ES-I3 (cell line): ENCODE measurements around the gene KRT36.
A peak's percentile ranks its signal among the peaks of the same experiment; 100 is the strongest.

Experiments used
- H3K36me3 ChIP-seq: 2 replicates; pipeline ENCODE4 v1.6.1; 2013; ENCODE audit warnings: mild to moderate bottlenecking, low read length, control low read depth, moderate library complexity; ENCODE audit not compliant: insufficient read depth
- H3K4me1 ChIP-seq: 2 replicates; pipeline ENCODE4 v1.6.1; 2013; ENCODE audit warnings: mild to moderate bottlenecking, control low read depth, low read length; ENCODE audit not compliant: insufficient read depth
- H3K9ac ChIP-seq: 2 replicates; pipeline ENCODE4 v1.6.1; 2013; ENCODE audit warnings: low read depth, mild to moderate bottlenecking, low read length, moderate library complexity
- H3K9me3 ChIP-seq: 2 replicates; pipeline ENCODE4 v1.6.1; 2013; ENCODE audit warnings: mild to moderate bottlenecking, low read length, moderate library complexity; ENCODE audit not compliant: control insufficient read depth, insufficient read depth

KRT36 gene

GRCh38 chr17:41489531-41489930 lies at the start of gene KRT36:
KRT36 (minus strand) TSS chr17:41489910; CDS start chr17:41489864, 46 bp downstream.
- Histone ChIP-seq H3K36me3 (no peaks in the 10 kb centered on the region), H3K9me3 (no peaks in the 10 kb centered on the region), H3K9ac (no peak within 1 kb of the TSS), H3K4me1 (no peaks in the 10 kb centered on the region; the same call in 1 of the 2 replicates)

GRCh38 chr17:41539071-41539492 lies 49.4 kb upstream of the KRT36 start:
- Histone ChIP-seq H3K4me1 (peaks cover 29% of the 10 kb centered on the region; the same call in 1 of the 2 replicates), H3K9ac (no peak overlapping the region), H3K9me3 (no peaks in the 10 kb centered on the region), H3K36me3 (no peaks in the 10 kb centered on the region)

DNA sequence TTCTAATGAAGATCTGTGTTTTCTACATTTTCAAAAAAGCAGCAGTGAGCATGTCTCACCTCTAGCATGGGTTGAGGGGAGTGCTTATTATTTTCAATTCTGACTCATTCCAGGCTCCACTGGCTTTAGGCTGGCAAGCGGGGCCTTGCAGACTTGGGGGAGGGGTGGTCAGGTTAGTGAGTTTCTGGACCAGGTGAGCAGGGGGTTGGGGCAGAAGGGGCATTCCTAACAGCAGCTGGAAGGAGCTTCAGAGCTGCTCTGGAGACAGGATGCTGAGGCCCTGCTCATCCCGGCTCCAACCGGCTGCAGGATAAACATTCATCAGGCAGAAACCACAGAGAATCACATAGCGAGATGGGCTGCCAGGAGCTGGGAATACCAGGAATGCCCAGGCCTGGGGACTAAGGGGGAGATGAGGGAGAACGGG lies 48.9 kb upstream of the KRT36 start:
- H3K9ac ChIP-seq: no peak overlapping the region
- H3K4me1 ChIP-seq: peaks cover 29% of the 10 kb centered on the region; the same call in 1 of the 2 replicates
- H3K9me3 ChIP-seq: no peaks in the 10 kb centered on the region
- no peaks in the 10 kb centered on the region for H3K36me3 ChIP-seq

- Histone ChIP-seq H3K9ac (no peak overlapping the region), H3K9me3 (no peaks in the 10 kb centered on the region), H3K36me3 (no peaks in the 10 kb centered on the region), H3K4me1 (peaks cover 29% of the 10 kb centered on the region; the same call in 1 of the 2 replicates)
Observed at GRCh38 chr17:41537990-41538389, 48.3 kb upstream of the KRT36 start.

DNA sequence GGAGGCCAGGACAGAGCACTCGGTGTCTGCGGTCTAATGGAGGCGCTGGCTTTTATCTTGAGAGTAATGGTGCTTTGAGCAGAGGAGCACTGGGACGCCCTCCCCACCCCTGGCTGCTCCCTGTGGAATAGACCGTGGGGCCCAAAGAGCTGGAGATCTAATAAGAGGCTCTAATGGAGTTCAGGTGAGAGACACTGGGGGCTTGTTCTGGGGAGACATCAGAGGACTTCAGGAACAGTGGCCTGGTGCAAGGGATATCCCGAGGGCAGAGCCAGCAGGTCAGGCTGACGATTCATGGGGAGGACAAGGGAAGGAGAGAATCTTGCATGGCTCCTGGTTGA lies 47.9 kb upstream of the KRT36 start:
- Histone ChIP-seq H3K9ac (no peak overlapping the region), H3K9me3 (no peaks in the 10 kb centered on the region), H3K36me3 (no peaks in the 10 kb centered on the region), H3K4me1 (peaks cover 29% of the 10 kb centered on the region; the same call in 1 of the 2 replicates)

DNA sequence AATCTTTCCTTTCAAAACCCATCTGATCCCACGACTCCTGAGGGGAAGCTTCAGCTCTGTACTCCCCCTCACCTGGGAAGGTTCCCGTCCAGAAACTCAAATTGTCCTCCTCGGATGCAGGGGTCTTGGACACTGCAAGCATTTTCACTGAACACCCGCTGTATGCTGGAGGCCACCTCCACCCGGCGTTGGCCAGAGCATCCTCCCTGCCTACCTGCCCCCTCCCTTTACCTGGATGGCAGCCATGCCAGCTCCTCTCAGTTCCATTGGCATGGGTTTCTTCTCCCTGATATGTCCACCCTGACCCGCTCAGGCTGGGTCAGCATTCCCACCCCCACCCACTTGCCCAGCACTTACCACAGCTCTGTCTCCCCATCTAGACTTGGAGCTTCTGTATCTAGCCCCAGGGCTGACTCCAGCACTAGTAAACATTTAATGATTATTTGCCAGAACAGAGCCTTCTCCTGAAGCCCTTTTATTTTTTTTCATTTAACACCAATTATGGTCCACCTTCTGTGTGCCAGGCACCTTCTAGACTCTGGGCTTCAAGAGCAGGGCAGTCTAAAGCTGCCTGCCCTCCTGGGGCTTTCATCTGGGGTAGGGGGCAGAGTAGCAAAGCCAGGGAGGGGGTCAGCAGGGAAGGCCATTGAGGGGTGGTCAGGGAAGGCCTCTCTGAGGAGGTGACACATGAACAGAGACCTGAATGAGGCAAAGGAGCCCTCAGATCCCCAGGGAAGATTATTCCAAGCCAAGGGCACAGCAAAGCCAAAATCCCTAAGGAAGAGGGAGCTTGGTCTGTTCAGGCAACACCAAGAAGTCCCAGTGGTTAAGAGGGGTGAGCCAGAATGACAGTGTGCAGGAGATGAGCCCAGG lies 47.3 kb upstream of the KRT36 start:
- Histone ChIP-seq H3K36me3 (no peaks in the 10 kb centered on the region), H3K9me3 (no peaks in the 10 kb centered on the region), H3K9ac (no peak overlapping the region), H3K4me1 (peaks cover 29% of the 10 kb centered on the region; the same call in 1 of the 2 replicates)

DNA sequence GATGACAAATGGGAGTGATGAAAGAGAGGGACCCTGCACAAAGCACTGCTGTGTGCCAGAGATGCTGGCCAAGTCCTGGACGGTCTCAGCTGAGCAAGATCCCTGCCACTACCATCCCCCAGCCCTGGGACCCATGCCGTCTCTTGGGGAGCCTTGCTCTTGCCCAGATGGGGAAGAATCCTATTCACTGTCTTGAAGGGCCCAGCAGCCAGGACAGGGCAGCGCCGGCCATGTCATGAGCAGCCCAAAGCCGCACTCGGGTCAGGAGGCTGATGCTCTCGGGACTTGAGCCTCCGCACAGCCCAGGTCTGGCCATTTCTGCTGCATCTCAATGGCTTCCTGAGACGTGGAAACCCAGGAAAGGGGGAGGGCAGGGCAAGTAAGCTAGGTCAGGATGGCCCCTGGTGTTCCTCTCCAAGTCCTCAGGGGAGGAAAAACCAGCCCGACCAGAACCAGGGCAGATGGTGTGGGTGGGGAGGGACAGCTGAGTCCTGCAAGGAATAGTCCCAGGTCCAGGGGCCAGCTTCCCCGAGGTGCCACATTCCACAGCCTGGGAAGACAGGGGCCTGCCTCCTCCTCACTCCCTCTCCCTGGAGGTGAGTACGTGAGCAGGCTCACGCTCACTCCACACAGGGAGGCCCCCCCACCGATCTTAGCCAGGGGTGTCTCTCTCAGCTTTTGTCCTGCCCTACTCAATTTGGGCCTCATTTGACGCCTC lies 46.2 kb upstream of the KRT36 start:
- Histone ChIP-seq H3K36me3 (no peaks in the 10 kb centered on the region), H3K4me1 (peaks cover 29% of the 10 kb centered on the region; the same call in 1 of the 2 replicates), H3K9ac (no peak overlapping the region), H3K9me3 (no peaks in the 10 kb centered on the region)

DNA sequence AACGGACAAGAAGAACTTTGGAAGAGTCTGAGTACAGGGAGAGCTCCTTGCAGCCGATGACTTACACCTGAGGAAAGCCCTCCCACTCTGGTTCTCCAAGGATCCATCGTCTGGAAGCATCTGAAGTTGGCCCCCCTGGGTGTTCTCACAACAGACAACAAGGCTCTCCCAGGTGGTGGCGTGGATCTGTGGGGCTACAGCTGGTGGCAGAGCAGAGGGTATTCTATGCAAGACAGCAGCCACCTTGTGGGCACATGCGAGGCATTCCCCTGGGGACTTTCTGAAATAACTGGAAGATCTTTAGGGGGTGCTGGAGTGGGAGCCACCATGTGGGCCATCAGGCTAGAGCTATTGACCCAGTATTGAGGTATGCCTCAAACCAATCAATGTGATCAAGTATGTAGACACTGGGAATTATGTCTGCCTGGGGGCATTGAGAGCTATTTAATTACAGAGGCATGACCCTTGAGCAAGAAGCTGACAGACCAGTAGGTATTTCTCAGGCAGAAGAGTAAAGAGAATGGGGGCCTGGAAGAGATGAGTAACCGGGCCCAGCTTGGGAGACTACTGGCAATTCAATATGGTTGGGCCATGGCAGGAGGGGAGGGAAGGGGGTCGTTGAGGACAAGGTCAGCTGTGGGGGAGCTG lies 45.3 kb upstream of the KRT36 start:
- Histone ChIP-seq H3K9me3 (no peaks in the 10 kb centered on the region), H3K9ac (no peak overlapping the region), H3K4me1 (peaks cover 26% of the 10 kb centered on the region; the same call in 1 of the 2 replicates), H3K36me3 (no peaks in the 10 kb centered on the region)

DNA sequence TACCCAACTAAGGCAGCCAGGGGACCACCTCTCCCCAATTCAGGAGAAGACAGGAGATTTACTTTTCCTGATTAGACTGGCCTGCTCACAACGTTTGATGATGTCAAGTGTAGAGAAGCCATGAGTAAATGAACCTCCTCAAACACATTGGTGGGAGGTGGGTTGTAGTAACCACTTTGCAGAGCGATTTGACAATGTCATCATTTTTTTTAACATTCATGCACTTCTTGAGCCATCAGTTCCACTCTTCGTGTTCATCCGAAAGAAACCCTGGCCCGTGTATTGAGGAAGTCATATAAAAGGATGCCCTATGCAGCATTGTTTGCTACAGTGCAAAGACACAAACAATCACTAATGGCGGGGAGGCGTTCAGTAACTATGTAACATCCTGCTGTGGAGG lies 43.9 kb upstream of the KRT36 start:
- no peaks in the 10 kb centered on the region for H3K9me3 ChIP-seq
- H3K36me3 ChIP-seq: no peaks in the 10 kb centered on the region
- no peak overlapping the region for H3K9ac ChIP-seq
- peaks cover 30% of the 10 kb centered on the region; the same call in 1 of the 2 replicates for H3K4me1 ChIP-seq

GRCh38 chr17:41532947-41533570 lies 43.3 kb upstream of the KRT36 start:
- Histone ChIP-seq H3K4me1 (peaks cover 25% of the 10 kb centered on the region; the same call in 1 of the 2 replicates), H3K9me3 (no peaks in the 10 kb centered on the region), H3K36me3 (no peaks in the 10 kb centered on the region), H3K9ac (no peak overlapping the region)

DNA sequence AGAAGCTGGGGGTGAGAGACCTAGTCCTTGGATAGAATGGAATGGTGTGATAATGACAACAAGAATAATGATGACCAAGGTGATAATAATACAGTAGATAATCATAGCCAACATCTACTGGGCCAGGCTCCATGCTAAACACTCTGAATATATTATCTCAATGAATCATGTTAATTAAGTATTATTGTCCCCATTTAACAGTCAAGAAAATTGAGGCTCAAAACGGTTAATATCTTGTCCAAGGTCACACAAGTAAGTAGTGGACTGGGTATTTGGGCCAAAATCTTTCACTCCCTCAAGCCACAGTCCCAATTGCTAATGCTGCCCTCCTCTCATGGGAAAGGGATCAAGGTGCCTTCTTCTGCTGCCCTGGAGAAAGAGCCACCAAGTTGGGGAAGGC lies 42.3 kb upstream of the KRT36 start:
- no peaks in the 10 kb centered on the region for H3K9me3 ChIP-seq
- H3K4me1 ChIP-seq: peaks cover 25% of the 10 kb centered on the region; the same call in 1 of the 2 replicates
- H3K9ac ChIP-seq: no peak overlapping the region
- H3K36me3 ChIP-seq: no peaks in the 10 kb centered on the region

DNA sequence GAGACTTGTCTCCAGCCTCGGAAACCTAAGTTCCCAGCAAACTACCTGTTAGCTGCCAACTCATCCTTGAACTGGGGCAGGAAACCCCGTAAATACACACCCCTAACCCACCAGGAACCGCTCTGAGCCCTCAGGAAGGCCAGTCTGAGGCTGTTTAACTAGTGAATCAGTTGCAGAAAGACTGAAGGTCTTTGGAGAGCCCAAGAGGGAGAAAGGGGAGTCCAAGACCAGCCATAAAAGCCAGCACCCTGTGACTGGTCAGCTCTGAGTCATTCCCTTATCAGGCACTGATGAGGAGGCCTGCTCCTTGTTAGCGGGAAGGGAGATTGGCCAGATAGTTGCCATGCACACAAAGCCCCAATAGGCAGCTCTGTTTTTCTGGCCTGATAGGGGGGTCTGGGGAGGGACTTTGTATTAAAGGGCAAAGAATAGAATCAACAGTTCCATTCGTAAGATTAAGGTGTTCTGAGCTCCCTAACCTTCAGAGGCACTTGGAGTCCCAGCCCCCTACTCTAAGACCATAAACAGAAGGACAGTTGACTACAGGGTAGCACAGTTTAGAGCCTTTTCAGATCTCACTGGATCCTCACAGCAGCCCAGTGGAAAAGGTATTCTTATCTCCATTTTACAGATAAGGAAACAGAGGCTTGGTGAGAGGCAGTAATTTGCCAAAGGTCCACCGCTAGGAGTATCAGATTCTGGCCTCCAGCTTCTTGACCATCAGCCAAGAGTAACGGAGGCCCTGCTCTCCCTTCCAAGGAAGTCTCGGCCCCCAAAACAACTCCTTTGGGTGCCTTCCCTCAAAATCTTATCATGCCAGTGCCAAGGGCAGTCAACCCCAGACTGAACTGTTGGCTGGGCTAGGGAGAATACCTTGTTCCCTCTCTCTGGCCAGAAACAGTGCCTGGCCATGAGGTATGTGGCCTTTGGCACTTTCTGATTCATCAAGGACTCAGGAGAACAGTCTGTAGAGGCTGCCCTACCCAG lies 40.6 kb upstream of the KRT36 start:
- H3K9ac ChIP-seq: no peak overlapping the region
- H3K36me3 ChIP-seq: no peaks in the 10 kb centered on the region; the same call in 1 of the 2 replicates
- peaks cover 17% of the 10 kb centered on the region; the same call in 1 of the 2 replicates for H3K4me1 ChIP-seq
- H3K9me3 ChIP-seq: no peaks in the 10 kb centered on the region

DNA sequence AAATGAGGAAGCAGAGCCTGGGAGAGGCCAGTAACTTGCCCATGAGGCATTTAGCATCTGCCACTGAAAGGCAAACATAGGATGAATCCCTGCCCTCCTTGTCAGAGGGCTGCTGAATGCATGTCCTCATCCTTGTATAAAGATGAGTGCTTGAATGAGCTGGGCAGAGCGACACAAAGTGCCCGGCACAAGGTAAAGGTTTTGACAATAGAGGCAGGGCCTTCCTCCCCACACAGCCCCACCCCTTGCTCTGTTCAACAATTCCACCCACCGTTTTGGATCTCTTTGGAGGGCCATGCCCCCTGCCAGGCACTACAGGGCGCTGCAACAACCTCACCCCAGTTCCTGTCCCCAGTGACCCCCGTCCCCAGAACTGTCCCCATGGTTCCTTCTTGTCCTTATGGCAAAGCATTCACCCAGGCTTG lies 39.8 kb upstream of the KRT36 start:
- no peaks in the 10 kb centered on the region for H3K9me3 ChIP-seq
- H3K36me3 ChIP-seq: peaks cover 5% of the 10 kb centered on the region
- H3K4me1 ChIP-seq: peaks cover 17% of the 10 kb centered on the region; the same call in 1 of the 2 replicates
- peak overlapping the region; percentile 13; the same call in 1 of the 2 replicates for H3K9ac ChIP-seq
